Measurements from ENCODE around the gene B9D1.

The B9D1 gene

DNA sequence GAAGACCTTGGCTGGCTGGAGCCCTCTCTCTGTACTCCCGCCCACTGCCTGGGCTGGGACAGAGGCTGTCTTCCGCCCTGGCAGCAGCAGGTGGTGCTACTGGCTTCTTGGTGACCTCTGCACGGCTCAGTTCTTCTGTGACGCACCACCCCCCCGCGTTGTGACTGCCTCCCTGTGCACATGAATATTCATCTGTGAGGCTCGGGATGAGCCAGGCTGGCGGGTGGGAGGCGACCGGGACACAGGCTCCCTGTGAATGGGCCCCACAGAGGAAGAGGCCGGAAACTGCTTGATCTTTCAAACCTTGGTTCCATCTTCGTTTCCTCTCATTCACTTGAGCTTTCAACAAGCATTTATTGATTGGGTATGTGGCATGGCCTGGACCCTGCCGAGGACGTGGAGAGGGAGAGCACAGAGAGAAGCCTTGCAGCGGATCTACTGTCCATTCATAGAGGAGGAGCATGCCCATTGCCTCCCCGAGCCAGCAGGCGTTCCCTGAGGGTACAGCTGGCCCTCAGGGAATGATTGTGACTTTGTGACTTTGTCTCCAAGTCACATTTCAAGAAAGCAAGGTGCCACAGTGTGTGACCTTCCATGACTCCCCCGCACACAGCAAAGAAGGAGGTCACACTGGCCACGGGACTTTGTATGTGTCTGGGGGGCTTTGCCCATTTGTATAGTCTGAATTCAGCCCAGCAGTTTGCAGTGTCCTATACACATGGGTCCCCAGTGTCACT, 45.0 kb downstream of the B9D1 start:
- DNase-seq, result no peak

GRCh38 chr17:19316761-19317358, 45.7 kb downstream of the B9D1 start:
- no peak for DNase-seq

DNA sequence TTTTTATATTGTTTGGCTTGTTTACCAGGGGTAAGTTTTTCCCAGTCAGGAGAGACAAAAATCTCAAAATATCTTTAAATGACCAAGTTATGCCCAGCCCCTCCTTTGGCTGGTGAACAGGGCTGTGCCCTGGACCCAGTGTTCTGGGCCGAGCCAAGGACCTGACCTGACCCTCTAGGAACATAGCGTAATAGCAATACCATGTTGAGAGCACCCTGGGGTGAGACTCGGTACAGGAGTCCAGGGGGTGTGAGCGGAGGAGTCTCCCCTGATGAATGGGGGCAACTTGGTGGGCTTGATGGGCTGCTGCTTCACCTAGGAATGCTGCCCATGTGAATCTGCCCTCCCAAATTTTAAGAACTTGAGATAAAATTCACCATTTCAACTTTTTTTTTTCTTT, 47.4 kb downstream of the B9D1 start:
- DNase-seq, result no peak

DNA sequence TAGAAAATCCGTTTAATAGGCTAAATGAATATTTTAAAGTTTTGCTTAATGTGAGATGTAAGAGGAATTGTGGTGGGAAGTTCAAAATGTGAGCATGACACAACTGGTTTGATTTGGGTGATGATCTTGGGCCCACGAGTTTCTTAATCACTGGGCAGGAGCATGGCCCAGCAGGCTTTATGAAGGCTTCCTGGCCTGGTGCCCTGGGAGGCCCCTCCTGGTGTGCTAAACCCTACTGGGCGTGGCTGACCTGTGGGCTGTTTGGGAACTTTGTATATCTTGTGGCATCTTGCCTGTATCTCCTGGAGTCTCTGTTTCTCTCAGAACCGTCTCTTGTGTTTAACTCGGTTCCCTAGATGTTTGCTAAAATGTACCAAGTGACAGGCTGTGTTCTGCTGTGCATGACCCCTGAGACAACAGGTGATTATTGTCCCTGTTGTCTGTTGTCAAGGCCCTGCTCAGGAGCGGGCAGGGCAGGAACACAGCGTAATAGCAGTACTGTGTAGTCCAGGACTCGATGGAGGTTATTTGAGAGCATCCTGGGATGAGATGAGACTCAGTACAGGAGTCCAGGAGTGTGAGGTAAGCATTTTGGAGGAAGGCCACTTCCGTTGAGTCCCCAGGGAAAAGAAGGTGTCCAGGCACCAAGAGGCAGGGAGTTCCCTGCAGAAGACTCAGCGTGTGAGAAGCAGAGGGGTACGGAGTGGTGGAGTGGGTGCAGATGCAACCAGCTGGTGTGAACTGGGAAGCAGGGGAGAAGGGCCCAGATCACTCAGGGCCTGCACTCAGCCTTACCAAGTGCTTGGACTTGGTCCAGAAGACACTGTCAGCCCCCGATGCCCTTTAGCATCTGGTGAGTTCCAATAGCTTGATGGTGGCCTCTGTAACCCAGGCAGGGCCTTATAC, 48.5 kb downstream of the B9D1 start:
- DNase-seq, result no peak

DNA sequence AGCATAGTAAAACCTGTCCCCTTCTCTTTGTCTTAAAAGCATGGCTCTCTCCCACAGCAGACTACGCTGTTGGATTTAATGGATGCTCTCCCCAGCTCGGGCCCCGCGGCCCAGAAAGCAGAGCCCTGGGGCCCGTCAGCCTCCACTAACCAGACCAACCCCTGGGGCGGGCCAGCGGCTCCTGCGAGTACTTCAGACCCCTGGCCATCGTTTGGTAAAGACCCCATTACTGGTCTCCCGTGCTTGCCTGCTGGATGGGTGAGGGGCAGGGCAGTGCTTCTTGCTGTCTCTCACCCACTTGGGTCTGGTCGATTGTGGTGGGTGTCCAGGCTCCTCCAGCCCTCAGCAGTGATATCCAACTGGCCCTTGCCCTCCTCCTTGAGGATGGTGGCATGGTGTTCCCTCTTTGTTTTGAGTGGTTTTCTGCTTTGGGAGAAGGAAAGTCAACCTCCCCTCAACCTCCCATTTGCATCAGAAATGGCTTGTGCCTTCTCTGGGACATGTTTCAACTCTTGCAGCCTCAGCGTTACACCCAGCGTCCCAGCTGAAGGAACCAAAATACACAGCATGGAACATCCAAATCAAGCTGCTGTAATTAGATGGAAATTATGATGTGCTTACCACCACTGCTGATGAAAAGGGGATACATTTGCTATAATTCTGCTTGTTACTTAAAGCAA, 49.3 kb downstream of the B9D1 start:
- no peak for DNase-seq

DNA sequence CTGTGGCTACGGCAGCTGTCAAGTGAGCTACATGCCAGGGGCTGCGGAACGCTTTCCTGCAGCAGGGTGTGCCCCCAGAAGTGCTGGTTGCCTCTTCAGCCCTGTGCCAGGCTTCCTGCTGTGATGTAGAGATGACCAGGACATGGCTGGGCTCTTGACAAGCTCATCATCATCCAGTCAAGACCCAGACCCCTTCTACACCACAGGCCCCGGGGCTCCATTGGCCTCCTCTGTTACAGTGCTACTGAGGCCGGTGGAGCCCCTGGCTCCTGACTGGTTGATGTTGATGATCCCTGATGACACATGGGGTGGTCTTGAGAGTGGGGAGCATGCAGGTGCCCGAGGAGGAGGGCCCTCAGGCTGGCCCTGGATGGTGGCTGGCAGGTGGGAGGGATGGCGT, 50.1 kb downstream of the B9D1 start:
- DNase-seq, result no peak

GRCh38 chr17:19311421-19312215, 50.9 kb downstream of the B9D1 start:
- DNase-seq, result no peak

DNA sequence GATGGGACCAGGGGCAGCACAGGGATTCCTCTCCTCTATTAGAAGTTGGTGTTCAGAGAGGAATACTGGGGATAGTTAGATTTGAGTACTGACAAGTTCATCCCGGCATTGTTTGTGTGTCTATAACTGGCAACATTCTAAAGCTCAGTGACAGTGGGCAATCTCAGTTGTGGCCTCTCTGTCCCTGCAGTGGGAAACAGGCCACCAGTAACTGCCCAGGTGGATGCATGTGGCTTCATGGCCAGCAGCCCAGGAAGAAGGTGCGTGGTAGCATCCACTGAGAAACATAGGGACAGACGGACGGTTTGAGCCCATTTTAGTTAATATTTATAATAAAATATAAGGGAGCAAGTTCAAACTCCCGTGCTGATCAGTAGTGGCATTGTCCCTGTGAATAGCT, 51.5 kb downstream of the B9D1 start:
- no peak for DNase-seq

GRCh38 chr17:19310151-19310550, 52.4 kb downstream of the B9D1 start:
- DNase-seq, result no peak

DNA sequence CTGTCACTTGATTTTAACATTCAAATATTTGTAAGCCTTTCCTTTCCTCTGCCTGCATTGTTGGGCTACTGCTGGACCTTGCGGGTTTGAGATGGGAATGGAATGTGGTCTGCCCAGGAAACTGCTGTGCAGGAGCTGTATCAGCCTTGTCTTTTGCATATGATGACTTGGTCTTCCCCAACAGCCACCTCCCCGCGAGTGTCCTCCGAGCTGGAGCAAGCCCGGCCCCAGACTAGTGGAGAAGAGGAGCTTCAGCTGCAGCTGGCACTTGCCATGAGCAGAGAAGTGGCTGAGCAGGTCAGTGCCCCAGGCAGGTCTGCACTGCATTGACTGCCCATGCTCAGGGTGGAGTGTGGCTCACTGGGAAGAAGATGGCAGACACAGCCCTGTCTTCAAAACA, 52.8 kb downstream of the B9D1 start:
- DNase-seq, result no peak

- no peak for DNase-seq
Observed at GRCh38 chr17:19308398-19308797, 54.1 kb downstream of the B9D1 start.

- DNase-seq, result no peak
Observed at GRCh38 chr17:19307521-19307920, 55.0 kb downstream of the B9D1 start.

DNA sequence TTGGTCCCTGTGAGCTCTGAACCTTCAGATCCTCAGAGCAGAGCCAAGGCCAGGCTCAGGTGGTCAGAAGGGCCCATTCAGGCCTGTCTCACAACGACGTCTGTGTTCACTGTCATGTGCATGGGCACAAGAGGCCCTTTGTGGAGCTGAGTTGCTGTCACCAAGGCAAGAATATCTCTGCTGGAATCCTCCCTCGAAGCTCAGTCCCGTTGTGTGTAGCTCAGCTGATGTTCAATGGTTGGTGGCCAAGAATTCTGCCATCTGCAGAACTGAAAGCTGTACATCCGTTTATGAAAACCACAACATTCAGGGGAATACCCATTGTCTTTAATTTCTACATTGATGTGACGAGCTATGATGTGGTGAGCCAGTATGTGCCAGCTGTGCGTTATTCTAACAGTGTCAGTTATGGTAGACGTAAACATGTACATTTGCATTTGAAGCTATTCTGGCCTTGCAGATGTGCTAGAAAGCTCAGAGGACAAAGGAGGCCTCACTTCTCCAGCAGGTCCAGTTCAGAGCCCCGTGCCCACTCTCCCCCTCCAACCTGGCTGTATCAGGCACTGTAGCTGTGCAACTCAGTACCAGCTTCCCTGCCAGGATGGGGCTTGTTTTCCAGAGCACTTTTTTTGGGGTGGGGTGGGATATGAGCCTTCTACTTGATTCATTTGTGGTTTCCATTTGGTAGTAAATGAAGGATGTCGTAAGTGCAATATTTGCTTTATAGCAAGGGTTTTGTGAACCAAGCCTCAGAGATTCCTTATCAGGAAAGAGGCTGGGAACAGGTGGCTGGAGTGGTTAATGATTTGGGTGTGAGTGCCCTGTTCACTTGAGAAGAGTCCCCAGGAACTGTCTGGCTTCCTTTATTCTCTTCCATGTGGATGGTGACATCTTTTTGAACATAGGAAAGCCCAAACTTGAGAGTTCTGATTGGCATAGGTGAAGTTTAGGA, 56.1 kb downstream of the B9D1 start:
- DNase-seq, result no peak

- DNase-seq, result no peak
Observed at GRCh38 chr17:19305761-19306159, 56.8 kb downstream of the B9D1 start.

DNA sequence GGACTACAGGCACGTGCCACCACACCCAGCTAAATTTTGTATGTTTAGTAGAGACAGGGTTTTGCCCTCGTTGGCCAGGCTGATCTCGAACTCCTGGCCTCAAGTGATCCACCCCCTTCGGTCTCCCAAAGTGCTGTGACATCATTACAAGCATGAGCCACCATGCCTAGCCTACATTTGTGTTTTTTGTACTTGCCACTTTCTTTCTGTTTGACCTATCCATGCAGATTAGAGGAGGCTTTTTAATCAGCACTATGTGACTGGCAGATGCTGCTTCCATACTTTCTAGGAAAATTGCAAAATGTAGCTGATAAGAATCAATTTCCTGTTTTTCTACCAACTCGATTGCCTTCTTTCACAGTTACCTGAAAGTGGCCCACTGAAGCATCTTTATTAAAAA, 57.3 kb downstream of the B9D1 start:
- DNase-seq, result no peak

DNA sequence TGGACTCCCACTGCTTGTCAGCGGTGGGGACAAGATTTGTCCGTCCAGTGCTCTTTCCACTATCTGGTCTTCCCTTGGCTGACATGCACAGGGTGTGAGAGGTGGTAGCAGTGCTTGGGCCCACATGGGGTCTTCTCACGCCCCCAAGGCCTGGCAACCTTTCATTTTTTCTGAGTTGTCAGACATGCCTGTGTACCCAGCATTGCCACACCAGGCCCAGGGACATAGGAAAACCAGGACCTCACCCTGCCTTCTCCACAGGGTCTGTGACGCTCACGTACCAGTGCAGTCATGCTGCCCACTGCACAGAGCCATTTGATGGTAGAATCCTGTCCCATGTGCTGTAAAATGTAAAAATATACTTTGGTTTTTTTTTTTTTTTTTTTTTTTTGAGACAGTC, 57.8 kb downstream of the B9D1 start:
- DNase-seq, result no peak

- no peak for DNase-seq
Observed at GRCh38 chr17:19304209-19304608, 58.3 kb downstream of the B9D1 start.

- DNase-seq, result no peak
Observed at GRCh38 chr17:19303367-19303776, 59.2 kb downstream of the B9D1 start.

DNA sequence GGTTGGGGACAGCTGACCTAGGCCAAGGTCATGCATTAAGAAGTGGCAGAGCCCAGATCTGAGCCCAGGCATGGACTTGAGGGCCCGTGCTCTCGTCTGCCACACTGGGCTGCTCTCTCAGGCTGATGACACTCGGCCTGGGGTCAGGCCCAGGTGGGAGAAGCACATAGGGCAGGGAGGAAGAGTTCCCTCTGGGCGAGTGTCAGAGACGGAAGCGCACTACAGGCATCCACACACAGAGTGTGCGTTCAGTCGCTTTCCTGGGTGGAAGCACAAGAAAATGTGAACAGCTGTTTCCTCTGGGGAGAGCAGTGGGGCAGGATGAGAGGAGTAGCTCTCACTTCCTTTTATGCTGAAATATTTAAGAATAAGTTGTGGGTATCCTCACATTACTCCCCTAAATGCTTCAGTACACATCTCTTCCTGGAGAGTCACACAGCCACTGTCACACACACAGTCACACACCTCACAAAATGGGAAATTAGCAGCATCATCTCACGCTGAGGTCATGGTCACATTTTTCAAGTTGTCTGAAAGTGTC, 59.7 kb downstream of the B9D1 start:
- DNase-seq, result no peak

DNA sequence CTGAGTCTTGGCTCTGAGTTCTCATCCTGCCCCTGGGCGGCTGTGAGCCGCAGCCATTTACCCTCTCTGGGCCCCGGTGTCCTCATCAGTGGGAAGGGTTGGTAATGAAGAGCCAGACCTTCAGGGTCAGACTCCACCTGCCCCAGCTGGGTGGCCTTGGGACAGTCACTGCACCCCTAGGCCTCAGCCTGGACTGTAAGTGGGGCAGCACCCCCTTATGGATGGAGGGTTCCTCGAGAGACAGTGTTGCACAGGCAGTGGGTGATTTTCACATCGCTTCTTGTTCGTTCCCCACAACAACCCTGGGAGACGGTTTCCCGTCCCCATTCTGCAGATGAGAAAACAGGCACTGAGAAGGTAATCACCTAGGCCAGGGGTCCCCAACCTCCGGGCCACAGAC, 60.5 kb downstream of the B9D1 start:
- DNase-seq, result no peak

Data from NCI-H1436 (cell line).